ENCODE measurements around the gene DUSP18.

Gene DUSP18

DNA sequence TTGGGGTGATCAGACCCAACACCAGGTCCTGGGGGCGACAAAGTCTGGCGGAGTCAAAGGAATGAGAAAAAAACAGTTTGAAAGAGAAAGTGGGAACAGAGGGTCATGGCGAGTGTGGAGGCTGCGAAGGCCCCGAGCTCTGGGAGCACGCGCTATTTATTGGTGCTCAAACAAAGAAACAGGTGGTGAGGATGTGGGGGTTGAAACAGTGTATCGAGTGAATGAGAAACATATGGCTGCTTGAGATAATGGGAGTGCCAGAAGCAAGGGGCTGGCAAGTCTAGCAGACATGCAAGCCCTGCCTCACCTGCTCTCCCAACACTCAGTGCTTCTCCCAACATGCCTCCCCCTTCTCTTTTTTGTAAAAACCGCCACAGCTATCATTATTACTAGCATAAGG is 7.8 kb upstream of the DUSP18 start:
- Histone ChIP-seq H3K4me1 (ENCODE audit: low read depth, poor library complexity, severe bottlenecking) (peaks cover 2% of the 10 kb centered on the region), H2AFZ (ENCODE audit: low read depth) (no peak overlapping the region)
- TF ChIP-seq, protein P1, sequence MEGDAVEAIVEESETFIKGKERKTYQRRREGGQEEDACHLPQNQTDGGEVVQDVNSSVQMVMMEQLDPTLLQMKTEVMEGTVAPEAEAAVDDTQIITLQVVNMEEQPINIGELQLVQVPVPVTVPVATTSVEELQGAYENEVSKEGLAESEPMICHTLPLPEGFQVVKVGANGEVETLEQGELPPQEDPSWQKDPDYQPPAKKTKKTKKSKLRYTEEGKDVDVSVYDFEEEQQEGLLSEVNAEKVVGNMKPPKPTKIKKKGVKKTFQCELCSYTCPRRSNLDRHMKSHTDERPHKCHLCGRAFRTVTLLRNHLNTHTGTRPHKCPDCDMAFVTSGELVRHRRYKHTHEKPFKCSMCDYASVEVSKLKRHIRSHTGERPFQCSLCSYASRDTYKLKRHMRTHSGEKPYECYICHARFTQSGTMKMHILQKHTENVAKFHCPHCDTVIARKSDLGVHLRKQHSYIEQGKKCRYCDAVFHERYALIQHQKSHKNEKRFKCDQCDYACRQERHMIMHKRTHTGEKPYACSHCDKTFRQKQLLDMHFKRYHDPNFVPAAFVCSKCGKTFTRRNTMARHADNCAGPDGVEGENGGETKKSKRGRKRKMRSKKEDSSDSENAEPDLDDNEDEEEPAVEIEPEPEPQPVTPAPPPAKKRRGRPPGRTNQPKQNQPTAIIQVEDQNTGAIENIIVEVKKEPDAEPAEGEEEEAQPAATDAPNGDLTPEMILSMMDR (conservative IDR thresholded peaks at IDR 0.05; ENCODE audit: low read depth, low read length) = no peak

GRCh38 chr22:30674482-30674881 is 6.8 kb upstream of the DUSP18 start:
- Histone ChIP-seq H3K36me3 (ENCODE audit: insufficient read depth) (no peaks in the 10 kb centered on the region), H3K9ac (no peak overlapping the region), H3K4me3 (IDR thresholded peaks at IDR 0.05; ENCODE audit: insufficient read depth, low read depth, low read length) (no peak overlapping the region), H3K4me2 (no peak overlapping the region), H3K27me3 (ENCODE audit: insufficient read depth, low read depth) (no peaks in the 10 kb centered on the region), H4K20me1 (ENCODE audit: insufficient read depth) (no peaks in the 10 kb centered on the region), H3K79me2 (ENCODE audit: insufficient read depth, low read depth) (no peaks in the 10 kb centered on the region), H2AFZ (ENCODE audit: low read depth) (no peak overlapping the region), H3K27ac (no peak overlapping the region), H3K4me1 (ENCODE audit: low read depth, poor library complexity, severe bottlenecking) (peaks cover 11% of the 10 kb centered on the region)
- TF ChIP-seq, protein P1 (conservative IDR thresholded peaks at IDR 0.05; ENCODE audit: low read depth, low read length) = no peak

More for the DNA sequence above, 7.8 kb upstream of the DUSP18 start:
- H3K27ac ChIP-seq = no peak overlapping the region
- no peaks in the 10 kb centered on the region for H3K36me3 ChIP-seq (ENCODE audit: insufficient read depth)
- H3K4me3 ChIP-seq (IDR thresholded peaks at IDR 0.05; ENCODE audit: insufficient read depth, low read depth, low read length) = no peak overlapping the region
- H3K79me2 ChIP-seq (ENCODE audit: insufficient read depth, low read depth) = no peaks in the 10 kb centered on the region
- no peak overlapping the region for H3K4me2 ChIP-seq
- H3K9ac ChIP-seq = no peak overlapping the region
- no peaks in the 10 kb centered on the region for H3K27me3 ChIP-seq (ENCODE audit: insufficient read depth, low read depth)
- no peaks in the 10 kb centered on the region for H4K20me1 ChIP-seq (ENCODE audit: insufficient read depth)

GRCh38 chr22:30673136-30673535 is 5.5 kb upstream of the DUSP18 start:
- Histone ChIP-seq H3K36me3 (ENCODE audit: insufficient read depth) (no peaks in the 10 kb centered on the region), H2AFZ (ENCODE audit: low read depth) (no peak overlapping the region), H3K27me3 (ENCODE audit: insufficient read depth, low read depth) (no peaks in the 10 kb centered on the region), H3K79me2 (ENCODE audit: insufficient read depth, low read depth) (no peaks in the 10 kb centered on the region), H3K4me2 (no peak overlapping the region), H3K4me1 (ENCODE audit: low read depth, poor library complexity, severe bottlenecking) (peaks cover 11% of the 10 kb centered on the region), H3K4me3 (IDR thresholded peaks at IDR 0.05; ENCODE audit: insufficient read depth, low read depth, low read length) (no peak overlapping the region), H3K27ac (no peak overlapping the region), H4K20me1 (ENCODE audit: insufficient read depth) (no peaks in the 10 kb centered on the region), H3K9ac (no peak overlapping the region)
- TF ChIP-seq, protein P1 (conservative IDR thresholded peaks at IDR 0.05; ENCODE audit: low read depth, low read length) = no peak

DNA sequence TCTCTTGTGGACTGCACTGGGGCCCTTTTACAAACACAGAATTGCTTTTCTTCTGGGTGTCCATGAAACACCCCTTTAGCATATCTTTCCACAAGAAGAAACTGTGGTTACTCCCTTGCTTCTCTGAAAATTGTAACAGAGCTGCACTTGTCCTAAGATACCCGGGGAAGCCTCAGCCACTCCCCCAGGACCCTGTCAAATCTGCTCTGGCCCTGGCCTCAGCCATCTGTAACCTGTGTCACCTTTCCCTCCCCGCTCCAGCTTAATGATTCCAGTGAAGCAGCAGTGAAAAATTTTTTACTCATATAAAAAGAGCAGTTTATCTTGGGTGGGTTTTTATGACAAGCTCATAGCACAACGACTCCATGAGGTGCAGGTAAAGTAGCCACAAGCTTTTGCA is 3.4 kb upstream of the DUSP18 start:
- Histone ChIP-seq H3K4me2 (no peak overlapping the region), H3K4me1 (ENCODE audit: low read depth, poor library complexity, severe bottlenecking) (peaks cover 16% of the 10 kb centered on the region), H3K9ac (no peak overlapping the region), H3K79me2 (ENCODE audit: insufficient read depth, low read depth) (no peaks in the 10 kb centered on the region), H3K27me3 (ENCODE audit: insufficient read depth, low read depth) (no peaks in the 10 kb centered on the region), H3K4me3 (IDR thresholded peaks at IDR 0.05; ENCODE audit: insufficient read depth, low read depth, low read length) (no peak overlapping the region), H2AFZ (ENCODE audit: low read depth) (no peak overlapping the region), H3K27ac (no peak overlapping the region), H3K36me3 (ENCODE audit: insufficient read depth) (no peaks in the 10 kb centered on the region), H4K20me1 (ENCODE audit: insufficient read depth) (no peaks in the 10 kb centered on the region)
- TF ChIP-seq, protein P1 (conservative IDR thresholded peaks at IDR 0.05; ENCODE audit: low read depth, low read length) = no peak

Measured in KMS-11 (cell line).